ENCODE data around the gene C16orf92. TPM values are rescaled to one million over a fixed set of nuclear protein-coding genes. Genes with fewer than 3 reads are reported as not detected.
"Not testable (repeated sequence)": the region's sequence is repeated elsewhere in the genome, so short reads cannot be mapped to it uniquely, and the experiment has no call there.

The C16orf92 gene
- polyA plus RNA-seq, 12 donors: not detected

GRCh38 chr16:30004424-30004776, 18.6 kb upstream of the C16orf92 start:
- DNase-seq: no peak

DNA sequence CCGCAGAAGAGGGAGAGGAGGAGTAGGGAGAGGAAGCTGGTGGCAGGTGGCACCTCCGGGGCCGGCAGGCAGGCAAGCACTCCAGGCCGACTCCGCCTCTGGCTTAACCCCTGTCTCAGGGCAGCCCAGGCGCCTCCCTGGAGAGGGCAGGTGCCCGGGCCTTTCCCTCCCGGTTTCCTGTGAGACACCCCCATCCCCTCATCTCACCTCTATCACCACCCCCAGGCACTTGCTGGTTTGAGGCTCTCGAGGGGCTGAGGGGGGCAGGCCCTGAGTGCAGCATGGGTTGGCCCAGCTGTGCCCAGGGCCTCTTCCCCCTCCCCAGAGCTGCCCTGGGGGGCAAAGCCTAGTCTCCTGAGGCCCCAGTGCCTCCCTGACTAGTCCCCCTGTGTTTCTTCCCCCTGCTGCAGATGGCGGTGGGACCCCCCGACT, 18.2 kb upstream of the C16orf92 start:
- DNase-seq: no peak

- no peak for DNase-seq
These were observed 17.5 kb upstream of the C16orf92 start for GRCh38 chr16:30005341-30006094.

DNA sequence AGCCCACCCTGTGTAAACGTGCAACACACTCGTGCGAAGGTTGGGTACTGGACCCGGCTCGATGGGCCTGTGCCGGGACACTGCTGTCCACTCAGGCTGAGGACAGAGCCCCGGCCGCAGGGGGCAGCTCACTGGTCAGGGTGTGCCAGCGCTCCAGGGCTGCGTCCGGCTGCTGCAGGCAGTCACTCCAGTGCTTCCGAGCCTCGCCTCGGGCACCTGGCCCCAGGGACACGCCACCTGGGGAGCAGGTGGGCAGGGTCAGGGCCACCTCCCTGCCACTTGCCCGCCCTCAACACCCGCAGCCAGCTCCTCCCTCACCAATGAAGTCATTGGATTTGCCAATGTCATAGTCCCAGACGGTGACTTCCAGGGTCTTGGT, 16.9 kb upstream of the C16orf92 start:
- DNase-seq: no peak

GRCh38 chr16:30006659-30007377, 16.2 kb upstream of the C16orf92 start:
- DNase-seq: no peak

GRCh38 chr16:30007378-30007895, 15.6 kb upstream of the C16orf92 start:
- DNase-seq: no peak

GRCh38 chr16:30009085-30009862, 13.7 kb upstream of the C16orf92 start:
- DNase-seq: no peak

DNA sequence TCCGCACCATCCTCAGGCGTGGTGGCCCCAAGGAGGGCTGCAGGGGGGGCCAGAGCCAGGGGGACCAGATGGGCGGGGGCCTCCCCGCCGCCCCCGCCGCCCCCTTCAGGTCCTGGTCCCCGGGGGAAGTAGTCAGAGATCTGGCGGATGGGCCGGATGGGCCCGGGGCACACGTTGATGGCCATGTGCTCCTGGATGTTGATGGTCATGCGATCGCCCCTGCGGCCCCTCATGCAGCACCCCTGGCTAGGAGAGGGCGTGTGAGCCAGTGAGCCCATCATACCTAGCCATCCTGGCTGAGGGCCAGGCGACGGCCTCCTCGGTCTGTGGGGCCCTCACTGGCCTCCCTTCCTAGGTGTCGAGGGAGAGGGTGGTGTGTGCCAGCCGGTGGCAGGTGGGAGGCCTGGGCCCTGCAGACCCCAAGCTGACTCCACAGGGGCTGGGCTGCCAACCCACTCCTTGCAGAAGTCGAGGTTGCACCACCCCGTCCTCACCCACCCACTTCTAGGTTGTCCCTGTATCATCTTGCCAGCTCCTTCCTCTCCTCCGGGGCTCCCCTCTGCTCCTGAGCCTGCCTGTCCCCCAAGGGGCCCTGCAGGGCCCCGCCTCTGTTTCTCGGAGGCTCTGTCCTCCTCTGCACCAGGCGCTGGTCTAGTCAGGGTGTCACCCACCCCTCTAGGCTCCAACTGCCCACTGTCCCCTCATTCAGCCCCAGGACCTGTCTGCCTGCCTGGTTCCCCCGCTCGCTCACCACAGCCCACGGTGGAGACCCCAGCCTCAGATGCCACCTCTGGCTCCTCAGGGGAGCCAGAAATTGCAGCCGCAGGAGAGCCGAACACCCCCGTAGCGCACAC, 12.8 kb upstream of the C16orf92 start:
- no peak for DNase-seq

DNA sequence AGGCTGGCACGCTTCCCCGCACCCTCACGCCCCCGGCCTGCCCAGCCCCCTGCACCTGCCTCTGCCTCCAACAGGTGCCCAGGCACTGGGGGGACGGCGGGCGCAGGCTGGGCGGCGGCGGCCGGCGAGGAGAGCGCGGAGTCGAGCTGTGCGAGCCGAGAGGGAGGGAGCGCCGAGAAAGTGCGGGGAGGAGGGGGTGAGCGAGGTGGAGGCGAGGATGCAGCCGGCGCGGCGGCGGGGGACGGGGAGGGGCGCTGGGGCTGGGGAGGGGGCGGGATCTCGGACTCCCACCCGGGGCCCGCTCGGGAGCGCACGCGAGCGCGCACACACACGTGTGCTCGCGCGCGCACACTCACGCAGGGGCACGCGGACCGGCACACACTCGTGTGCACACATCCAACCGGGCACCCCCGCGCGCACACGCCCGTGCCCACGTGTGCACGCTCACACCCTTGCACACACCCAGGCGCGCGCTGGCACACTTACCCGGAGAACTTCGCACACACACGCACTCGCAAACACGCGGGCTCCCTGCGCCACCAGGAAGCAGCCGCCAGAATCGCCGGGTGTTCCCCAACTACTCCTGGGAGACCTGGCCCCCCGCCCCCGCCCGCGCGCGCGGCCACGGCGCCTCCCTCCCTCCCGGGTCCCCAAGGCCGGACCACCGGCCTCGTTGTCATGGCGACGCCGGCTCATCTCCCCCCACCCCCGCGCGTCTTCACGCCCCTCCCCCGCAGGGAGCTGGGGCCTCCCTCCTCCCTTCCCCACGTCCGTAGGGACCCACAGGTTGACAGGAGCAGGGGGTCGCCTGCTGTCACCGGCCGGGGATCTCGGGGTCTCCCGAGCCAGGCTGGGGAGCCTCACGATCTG, 11.9 kb upstream of the C16orf92 start, which contains the start of gene DOC2A:
TSS of gene DOC2A (minus strand) at position 184 of the 870 bp plus-strand sequence. CDS start 805 bp downstream, outside the sequence.
- no peak for DNase-seq

GRCh38 chr16:30011714-30012504, 11.1 kb upstream of the C16orf92 start:
- DNase-seq: no peak

DNA sequence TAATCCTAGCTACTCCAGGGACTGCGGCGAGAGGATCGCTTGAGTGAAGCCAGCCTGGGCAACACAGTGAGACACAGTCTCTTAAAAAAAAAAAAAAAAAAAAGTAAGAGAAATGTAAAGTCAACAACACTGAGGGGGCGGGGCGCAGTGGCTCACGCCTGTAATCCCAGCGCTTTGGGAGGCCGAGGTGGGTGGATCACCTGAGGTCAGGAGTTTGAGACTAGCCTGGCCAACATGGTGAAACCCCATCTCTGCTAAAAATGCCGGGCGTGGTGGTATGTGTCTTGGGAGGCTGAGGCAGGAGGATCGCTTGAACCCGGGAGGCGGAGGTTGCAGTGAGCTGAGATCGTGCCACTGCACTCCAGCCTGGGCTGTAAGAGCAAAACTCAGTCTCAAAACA, 10.4 kb upstream of the C16orf92 start:
- not testable (repeated sequence) for DNase-seq

GRCh38 chr16:30015450-30015849, 7.5 kb upstream of the C16orf92 start:
- DNase-seq: not testable (repeated sequence)

- DNase-seq: no peak
These were observed 6.3 kb upstream of the C16orf92 start for GRCh38 chr16:30016555-30017276.

- no peak for DNase-seq
These were observed 5.7 kb upstream of the C16orf92 start for GRCh38 chr16:30017277-30017656.

GRCh38 chr16:30017937-30018336, 5.1 kb upstream of the C16orf92 start:
- not testable (repeated sequence) for DNase-seq

- no peak for DNase-seq
These were observed 4.3 kb upstream of the C16orf92 start for GRCh38 chr16:30018731-30019158.

- no peak for DNase-seq
These were observed 588 bp downstream of the C16orf92 start for GRCh38 chr16:30023586-30023985.

DNA sequence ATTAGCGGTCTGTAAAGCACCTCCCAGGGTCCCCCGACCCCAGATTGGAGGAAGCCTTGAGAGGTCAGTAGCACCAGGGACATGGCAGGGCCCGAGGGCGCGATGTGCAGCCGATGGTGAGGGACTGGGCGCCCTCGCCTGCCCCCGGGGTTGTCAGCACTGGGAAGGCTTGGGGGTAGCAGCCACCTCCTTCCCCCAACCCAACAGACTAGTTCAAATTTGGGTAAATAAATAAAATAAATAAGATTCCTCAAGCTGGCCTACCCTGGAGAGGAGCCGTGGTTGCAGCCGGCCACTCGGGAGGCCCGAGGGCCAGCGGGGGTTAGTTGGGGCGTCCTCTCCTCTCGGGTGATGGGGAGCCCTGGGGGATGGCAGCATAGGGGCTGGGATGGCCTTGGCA, 1.5 kb downstream of the C16orf92 start:
- DNase-seq: no peak

GRCh38 chr16:30025156-30025555, 2.2 kb downstream of the C16orf92 start:
- DNase-seq: no peak
